ENCODE measurements around the gene RFX8. TPM values are rescaled to one million over a fixed set of nuclear protein-coding genes. Genes with fewer than 3 reads are reported as not detected.

Gene RFX8
- total and polyA plus RNA-seq, 2 of the 13 experiments (the other 11 are each of a cell fraction or from before 2014, with no cell fraction given), result not detected

DNA sequence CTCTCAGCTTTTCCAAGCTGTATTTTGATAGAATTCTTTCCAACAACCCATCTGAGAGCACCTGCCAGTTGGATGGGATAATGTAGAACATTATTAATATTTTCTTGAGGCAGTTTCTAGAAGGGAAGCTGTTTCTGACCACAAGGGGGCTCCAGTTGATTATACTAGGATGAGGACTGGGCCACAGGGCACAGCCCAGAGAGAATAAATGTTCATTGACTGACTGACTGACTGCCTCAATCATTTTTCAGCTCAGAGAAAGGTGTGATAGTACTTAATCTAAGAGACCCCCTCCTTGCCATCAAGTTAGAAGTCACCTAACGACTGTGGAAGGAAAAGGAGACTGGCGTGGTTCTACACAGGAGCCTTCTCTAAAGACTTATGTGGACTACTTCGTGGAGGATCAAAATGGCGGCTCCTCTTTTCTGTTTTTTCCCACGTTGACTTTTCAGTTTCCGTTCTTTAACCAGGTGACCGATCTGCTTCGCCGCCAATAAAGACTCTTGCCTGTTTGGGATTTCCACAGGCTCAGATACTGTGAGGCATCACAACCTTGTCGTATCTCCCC is 55.7 kb downstream of the RFX8 start (continued):
- TF ChIP-seq, protein P1, sequence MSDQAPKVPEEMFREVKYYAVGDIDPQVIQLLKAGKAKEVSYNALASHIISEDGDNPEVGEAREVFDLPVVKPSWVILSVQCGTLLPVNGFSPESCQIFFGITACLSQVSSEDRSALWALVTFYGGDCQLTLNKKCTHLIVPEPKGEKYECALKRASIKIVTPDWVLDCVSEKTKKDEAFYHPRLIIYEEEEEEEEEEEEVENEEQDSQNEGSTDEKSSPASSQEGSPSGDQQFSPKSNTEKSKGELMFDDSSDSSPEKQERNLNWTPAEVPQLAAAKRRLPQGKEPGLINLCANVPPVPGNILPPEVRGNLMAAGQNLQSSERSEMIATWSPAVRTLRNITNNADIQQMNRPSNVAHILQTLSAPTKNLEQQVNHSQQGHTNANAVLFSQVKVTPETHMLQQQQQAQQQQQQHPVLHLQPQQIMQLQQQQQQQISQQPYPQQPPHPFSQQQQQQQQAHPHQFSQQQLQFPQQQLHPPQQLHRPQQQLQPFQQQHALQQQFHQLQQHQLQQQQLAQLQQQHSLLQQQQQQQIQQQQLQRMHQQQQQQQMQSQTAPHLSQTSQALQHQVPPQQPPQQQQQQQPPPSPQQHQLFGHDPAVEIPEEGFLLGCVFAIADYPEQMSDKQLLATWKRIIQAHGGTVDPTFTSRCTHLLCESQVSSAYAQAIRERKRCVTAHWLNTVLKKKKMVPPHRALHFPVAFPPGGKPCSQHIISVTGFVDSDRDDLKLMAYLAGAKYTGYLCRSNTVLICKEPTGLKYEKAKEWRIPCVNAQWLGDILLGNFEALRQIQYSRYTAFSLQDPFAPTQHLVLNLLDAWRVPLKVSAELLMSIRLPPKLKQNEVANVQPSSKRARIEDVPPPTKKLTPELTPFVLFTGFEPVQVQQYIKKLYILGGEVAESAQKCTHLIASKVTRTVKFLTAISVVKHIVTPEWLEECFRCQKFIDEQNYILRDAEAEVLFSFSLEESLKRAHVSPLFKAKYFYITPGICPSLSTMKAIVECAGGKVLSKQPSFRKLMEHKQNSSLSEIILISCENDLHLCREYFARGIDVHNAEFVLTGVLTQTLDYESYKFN (CRISPR knock-in tag; conservative IDR thresholded peaks at IDR 0.05), result 0 out of 2 replicates have a peak, but pooled peaks have one; percentile 23
- TF ChIP-seq, protein P2, sequence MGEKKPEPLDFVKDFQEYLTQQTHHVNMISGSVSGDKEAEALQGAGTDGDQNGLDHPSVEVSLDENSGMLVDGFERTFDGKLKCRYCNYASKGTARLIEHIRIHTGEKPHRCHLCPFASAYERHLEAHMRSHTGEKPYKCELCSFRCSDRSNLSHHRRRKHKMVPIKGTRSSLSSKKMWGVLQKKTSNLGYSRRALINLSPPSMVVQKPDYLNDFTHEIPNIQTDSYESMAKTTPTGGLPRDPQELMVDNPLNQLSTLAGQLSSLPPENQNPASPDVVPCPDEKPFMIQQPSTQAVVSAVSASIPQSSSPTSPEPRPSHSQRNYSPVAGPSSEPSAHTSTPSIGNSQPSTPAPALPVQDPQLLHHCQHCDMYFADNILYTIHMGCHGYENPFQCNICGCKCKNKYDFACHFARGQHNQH (CRISPR knock-in tag; IDR thresholded peaks at IDR 0.05), result peak; percentile 45; the same call in 1 of the 2 replicates
- no peak for TF ChIP-seq EEA1 (CRISPR knock-in tag; IDR thresholded peaks at IDR 0.05; ENCODE audit: borderline replicate concordance)
- TF ChIP-seq MEF2D (CRISPR knock-in tag; IDR thresholded peaks at IDR 0.05), result 0 out of 2 replicates have a peak, but pooled peaks have one; percentile 26
- 0 out of 2 replicates have a peak, but pooled peaks have one; percentile 31 for TF ChIP-seq GATAD1 (CRISPR knock-in tag; IDR thresholded peaks at IDR 0.05)
- TF ChIP-seq, protein P3, sequence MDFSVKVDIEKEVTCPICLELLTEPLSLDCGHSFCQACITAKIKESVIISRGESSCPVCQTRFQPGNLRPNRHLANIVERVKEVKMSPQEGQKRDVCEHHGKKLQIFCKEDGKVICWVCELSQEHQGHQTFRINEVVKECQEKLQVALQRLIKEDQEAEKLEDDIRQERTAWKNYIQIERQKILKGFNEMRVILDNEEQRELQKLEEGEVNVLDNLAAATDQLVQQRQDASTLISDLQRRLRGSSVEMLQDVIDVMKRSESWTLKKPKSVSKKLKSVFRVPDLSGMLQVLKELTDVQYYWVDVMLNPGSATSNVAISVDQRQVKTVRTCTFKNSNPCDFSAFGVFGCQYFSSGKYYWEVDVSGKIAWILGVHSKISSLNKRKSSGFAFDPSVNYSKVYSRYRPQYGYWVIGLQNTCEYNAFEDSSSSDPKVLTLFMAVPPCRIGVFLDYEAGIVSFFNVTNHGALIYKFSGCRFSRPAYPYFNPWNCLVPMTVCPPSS (IDR thresholded peaks at IDR 0.05), result no peak
- 0 out of 2 replicates have a peak, but pooled peaks have one; percentile 29 for TF ChIP-seq ZNF121 (CRISPR knock-in tag; IDR thresholded peaks at IDR 0.05)
- TF ChIP-seq, protein P4, sequence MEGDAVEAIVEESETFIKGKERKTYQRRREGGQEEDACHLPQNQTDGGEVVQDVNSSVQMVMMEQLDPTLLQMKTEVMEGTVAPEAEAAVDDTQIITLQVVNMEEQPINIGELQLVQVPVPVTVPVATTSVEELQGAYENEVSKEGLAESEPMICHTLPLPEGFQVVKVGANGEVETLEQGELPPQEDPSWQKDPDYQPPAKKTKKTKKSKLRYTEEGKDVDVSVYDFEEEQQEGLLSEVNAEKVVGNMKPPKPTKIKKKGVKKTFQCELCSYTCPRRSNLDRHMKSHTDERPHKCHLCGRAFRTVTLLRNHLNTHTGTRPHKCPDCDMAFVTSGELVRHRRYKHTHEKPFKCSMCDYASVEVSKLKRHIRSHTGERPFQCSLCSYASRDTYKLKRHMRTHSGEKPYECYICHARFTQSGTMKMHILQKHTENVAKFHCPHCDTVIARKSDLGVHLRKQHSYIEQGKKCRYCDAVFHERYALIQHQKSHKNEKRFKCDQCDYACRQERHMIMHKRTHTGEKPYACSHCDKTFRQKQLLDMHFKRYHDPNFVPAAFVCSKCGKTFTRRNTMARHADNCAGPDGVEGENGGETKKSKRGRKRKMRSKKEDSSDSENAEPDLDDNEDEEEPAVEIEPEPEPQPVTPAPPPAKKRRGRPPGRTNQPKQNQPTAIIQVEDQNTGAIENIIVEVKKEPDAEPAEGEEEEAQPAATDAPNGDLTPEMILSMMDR (CRISPR knock-in tag; IDR thresholded peaks at IDR 0.05), result peak; percentile 78
- TF ChIP-seq ZNF335 (CRISPR knock-in tag; IDR thresholded peaks at IDR 0.05), result 0 out of 2 replicates have a peak, but pooled peaks have one; percentile 43
- TF ChIP-seq ZNF205 (CRISPR knock-in tag; IDR thresholded peaks at IDR 0.05), result 0 out of 2 replicates have a peak, but pooled peaks have one; percentile 43
- TF ChIP-seq IRF2 (CRISPR knock-in tag; IDR thresholded peaks at IDR 0.05), result peak; percentile 33; the same call in 1 of the 2 replicates
- TF ChIP-seq, protein P5, sequence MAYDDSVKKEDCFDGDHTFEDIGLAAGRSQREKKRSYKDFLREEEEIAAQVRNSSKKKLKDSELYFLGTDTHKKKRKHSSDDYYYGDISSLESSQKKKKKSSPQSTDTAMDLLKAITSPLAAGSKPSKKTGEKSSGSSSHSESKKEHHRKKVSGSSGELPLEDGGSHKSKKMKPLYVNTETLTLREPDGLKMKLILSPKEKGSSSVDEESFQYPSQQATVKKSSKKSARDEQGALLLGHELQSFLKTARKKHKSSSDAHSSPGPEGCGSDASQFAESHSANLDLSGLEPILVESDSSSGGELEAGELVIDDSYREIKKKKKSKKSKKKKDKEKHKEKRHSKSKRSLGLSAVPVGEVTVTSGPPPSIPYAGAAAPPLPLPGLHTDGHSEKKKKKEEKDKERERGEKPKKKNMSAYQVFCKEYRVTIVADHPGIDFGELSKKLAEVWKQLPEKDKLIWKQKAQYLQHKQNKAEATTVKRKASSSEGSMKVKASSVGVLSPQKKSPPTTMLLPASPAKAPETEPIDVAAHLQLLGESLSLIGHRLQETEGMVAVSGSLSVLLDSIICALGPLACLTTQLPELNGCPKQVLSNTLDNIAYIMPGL (CRISPR knock-in tag; IDR thresholded peaks at IDR 0.05; ENCODE audit: borderline replicate concordance in 1 of 2, low read depth in 1 of 2), result 0 out of 4 replicates have a peak, but pooled peaks have one; percentile 20 to 44
- TF ChIP-seq, protein P6, sequence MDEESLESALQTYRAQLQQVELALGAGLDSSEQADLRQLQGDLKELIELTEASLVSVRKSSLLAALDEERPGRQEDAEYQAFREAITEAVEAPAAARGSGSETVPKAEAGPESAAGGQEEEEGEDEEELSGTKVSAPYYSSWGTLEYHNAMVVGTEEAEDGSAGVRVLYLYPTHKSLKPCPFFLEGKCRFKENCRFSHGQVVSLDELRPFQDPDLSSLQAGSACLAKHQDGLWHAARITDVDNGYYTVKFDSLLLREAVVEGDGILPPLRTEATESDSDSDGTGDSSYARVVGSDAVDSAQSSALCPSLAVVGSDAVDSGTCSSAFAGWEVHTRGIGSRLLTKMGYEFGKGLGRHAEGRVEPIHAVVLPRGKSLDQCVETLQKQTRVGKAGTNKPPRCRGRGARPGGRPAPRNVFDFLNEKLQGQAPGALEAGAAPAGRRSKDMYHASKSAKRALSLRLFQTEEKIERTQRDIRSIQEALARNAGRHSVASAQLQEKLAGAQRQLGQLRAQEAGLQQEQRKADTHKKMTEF (CRISPR knock-in tag; IDR thresholded peaks at IDR 0.05), result peak; percentile 60
- TF ChIP-seq ZNF788 (CRISPR knock-in tag; IDR thresholded peaks at IDR 0.05; ENCODE audit: borderline replicate concordance), result no peak
- no peak for TF ChIP-seq SMAD9 (CRISPR knock-in tag; IDR thresholded peaks at IDR 0.05)
